Mesothelial cell of epicardium (in vitro differentiated cells): ENCODE measurements around the gene CFP. TPM values are rescaled to one million over a fixed set of nuclear protein-coding genes. Genes with fewer than 3 reads are reported as not detected.

Experiments used
- DNase-seq, 2 experiments: peaks; one replicate each; pipeline ENCODE4 v3.0.0; 2021; ENCODE audit warnings: low spot score in 2 of 2; ENCODE audit not compliant: unreplicated experiment in 2 of 2
- H3K27ac Mint-ChIP-seq: 2 replicates; pipeline ENCODE4 v1.8.0; 2021; ENCODE audit warnings: mixed read lengths
- H3K27me3 Mint-ChIP-seq: 2 replicates; pipeline ENCODE4 v1.8.0; 2021; ENCODE audit warnings: low read depth, mixed read lengths
- H3K36me3 Mint-ChIP-seq: 2 replicates; pipeline ENCODE4 v1.8.0; 2021; ENCODE audit warnings: mixed read lengths
- H3K4me1 Mint-ChIP-seq: 2 replicates; pipeline ENCODE4 v1.8.0; 2021; ENCODE audit warnings: mixed read lengths
- H3K4me3 Mint-ChIP-seq: 2 replicates; pipeline ENCODE4 v1.8.0; 2021; ENCODE audit warnings: mild to moderate bottlenecking, moderate library complexity, mixed read lengths
- H3K9me3 Mint-ChIP-seq: 2 replicates; pipeline ENCODE4 v1.8.0; 2021; ENCODE audit warnings: mixed read lengths
- microRNA-seq: library from miRNA; unstranded; fragments of <30 nt; microRNA quantifications from one replicate; pipeline ENCODE4 v1.2.0, GENCODE V29; 2021; ENCODE audit warnings: inconsistent platforms, mixed read lengths
- total RNA-seq: library from RNA; stranded (reverse); gene quantifications from 3 replicates; pipeline ENCODE4 v1.2.1, GENCODE V29; 2021
- TF ChIP-seq, protein P1 (sequence below): fragments of 200-600 bp; sonication (generic); IDR thresholded peaks from one replicate; pipeline ENCODE4 v1.5.0; 2021; ENCODE audit warnings: antibody characterized with exemption; ENCODE audit not compliant: unreplicated experiment

The CFP gene
- total RNA-seq, 1 donor from 2014 or later: 1.2 TPM

DNA sequence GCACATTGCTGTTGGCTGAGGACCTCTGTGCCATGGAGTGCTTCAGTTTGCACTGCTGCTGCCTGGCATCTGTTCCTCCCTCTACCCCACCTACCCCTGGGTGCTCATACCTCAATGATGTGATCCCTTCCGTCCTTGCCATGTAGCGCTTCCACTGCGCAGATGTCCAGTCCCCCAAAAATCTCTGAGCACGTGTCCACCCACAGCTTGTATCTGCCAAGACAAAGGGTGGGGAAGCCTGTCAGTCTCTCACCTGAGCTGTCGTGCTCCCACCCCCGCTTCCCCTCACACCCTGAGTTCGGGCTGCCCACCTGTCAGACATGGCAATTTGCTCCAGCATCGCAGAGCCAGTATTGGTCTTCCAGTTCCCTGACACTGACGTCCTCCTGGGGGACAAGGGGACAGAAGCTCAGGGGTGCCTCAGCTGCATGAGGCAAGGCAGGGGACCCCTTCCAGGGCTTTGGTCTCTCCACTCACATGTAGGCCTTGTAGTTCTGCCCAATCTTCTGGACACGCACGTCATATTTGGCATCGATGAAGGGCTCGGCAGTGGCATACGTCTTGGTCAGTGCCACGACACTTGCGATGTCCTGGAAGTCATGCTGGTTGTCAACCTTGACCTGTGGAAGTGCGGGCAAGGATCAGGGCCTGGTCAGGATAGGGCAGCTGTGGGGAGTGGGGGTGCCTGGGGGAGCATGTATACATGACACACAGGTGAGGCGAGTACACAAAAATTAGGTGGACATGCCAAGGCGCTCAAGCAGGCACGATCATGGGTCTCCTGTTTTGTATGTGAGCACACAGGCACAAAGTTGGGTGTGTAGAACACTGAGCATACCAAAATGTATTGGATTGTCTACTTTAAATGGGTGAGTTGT is 53.5 kb downstream of the CFP start:
- DNase-seq: no peak
- TF ChIP-seq, protein P1, sequence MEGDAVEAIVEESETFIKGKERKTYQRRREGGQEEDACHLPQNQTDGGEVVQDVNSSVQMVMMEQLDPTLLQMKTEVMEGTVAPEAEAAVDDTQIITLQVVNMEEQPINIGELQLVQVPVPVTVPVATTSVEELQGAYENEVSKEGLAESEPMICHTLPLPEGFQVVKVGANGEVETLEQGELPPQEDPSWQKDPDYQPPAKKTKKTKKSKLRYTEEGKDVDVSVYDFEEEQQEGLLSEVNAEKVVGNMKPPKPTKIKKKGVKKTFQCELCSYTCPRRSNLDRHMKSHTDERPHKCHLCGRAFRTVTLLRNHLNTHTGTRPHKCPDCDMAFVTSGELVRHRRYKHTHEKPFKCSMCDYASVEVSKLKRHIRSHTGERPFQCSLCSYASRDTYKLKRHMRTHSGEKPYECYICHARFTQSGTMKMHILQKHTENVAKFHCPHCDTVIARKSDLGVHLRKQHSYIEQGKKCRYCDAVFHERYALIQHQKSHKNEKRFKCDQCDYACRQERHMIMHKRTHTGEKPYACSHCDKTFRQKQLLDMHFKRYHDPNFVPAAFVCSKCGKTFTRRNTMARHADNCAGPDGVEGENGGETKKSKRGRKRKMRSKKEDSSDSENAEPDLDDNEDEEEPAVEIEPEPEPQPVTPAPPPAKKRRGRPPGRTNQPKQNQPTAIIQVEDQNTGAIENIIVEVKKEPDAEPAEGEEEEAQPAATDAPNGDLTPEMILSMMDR: no peak

DNA sequence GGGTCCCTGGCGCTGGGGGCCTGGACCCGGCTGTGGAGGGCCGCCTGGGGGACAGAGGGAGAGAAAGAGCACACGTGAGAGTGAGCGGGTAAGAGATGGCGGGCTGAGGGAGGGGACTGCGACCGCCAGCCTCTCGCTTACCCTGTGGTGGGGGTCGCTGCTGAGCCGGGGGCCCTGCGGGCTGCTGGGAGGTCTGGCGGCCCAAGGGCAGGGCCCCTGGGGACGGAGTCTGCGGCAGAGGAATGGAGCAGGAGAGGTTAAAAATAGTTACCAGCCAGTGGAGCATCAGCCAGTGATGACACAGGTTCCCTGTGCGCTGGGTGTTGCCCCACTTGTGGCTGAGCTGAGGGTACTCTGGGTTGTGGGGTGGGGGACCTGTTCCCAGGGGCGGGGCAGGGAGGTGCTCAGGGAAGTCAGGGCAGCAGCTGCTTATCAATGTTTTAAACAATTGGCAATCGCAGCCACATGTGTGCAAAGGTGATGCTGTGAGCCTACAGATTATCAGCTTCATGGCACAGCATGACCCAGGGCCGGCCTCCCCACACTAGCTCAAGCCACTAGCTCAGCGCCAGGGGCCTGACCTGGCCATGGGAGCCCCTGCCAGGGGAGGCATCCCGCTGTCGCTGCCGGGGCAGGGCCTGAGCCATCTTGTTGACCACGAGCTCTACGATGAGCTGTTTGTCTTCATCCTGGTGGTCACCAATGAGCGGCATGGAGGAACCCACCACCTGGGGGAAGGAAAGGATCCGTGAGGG is 55.0 kb downstream of the CFP start:
- Mint-ChIP-seq H3K4me1 (peaks cover 21% of the 10 kb centered on the region), H3K27ac (peak overlapping the region; percentile 53), H3K4me3 (peak overlapping the region; percentile 62), H3K36me3 (peaks cover 19% of the 10 kb centered on the region), H3K9me3 (peaks cover 18% of the 10 kb centered on the region), H3K27me3 (no peaks in the 10 kb centered on the region)
- DNase-seq: no peak
- TF ChIP-seq, protein P1: no peak

More for the DNA sequence above, 53.5 kb downstream of the CFP start:
- Mint-ChIP-seq H3K36me3 (peaks cover 11% of the 10 kb centered on the region), H3K27me3 (no peaks in the 10 kb centered on the region), H3K9me3 (peaks cover 12% of the 10 kb centered on the region), H3K4me1 (peaks cover 21% of the 10 kb centered on the region), H3K4me3 (peak overlapping the region; percentile 33), H3K27ac (no peak overlapping the region)

DNA sequence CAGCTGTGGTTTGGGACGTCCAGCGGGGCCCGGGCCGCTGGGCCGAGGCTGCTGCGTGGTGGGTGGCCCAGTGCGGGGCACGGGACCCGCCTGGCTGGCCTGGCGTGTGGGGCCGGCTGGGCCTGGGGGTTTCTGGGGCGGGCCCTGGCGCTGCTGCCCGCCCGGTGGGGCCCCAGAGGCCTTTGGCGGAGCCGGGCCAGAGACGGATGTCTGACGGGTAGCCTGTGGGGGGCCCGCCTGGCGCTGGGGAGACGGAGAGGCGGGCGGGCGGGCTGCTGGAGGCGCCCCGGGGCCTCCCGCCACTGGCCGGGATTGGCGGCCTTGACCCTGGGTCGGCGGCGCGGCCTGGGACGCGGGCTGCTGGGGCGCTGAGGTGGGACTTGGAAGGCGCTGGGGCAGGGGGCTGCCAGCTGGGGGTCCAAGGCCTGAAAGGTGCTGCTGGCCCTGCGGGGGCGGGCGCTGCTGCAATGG is 55.6 kb downstream of the CFP start:
- no peak overlapping the region for H3K27ac Mint-ChIP-seq
- peaks cover 21% of the 10 kb centered on the region for H3K36me3 Mint-ChIP-seq
- TF ChIP-seq, protein P1: no peak
- no peak for DNase-seq
- peak overlapping the region; percentile 77 for H3K4me3 Mint-ChIP-seq
- peaks cover 20% of the 10 kb centered on the region for H3K4me1 Mint-ChIP-seq
- H3K27me3 Mint-ChIP-seq: no peaks in the 10 kb centered on the region
- H3K9me3 Mint-ChIP-seq: peaks cover 18% of the 10 kb centered on the region

DNA sequence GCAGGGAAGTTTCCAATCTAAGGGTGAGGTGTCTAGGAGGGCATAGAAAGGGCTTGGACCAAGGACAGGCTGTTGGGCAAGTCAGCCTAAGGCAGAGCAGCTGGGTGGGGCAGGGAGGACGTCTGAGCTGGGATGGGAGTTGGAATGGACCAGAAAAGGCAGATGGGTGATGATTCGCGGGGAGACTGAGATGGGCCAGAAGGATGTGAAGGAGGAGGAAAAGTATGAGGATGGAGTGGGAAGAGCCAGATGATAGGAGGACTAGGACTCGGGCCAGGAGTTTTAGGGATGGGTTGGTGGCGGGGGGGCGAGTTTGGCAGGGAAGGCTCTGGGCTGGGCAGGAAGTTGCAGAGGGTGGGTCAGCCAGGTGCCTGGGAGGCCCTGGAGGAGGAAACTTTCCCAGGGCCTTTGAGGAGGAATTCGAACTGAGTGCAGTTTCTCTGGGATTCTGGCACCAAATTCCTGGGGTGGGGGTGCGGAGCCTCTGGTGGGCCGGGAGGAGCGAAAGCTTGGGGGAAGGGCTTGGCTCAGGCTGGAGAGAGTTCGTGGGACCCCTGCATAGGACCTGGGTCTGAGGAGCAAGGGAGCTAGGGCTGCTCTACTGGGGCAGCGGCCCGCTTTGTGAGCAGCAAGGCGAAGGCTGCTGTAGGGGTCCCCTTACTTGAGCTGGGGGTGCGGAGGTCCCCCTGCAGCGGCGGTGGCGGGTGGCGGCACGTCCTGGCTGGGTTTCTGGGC is 56.2 kb downstream of the CFP start:
- peak overlapping the region; percentile 77 for H3K4me3 Mint-ChIP-seq
- H3K36me3 Mint-ChIP-seq: peaks cover 23% of the 10 kb centered on the region
- H3K9me3 Mint-ChIP-seq: peaks cover 18% of the 10 kb centered on the region
- TF ChIP-seq, protein P1: no peak
- peaks cover 17% of the 10 kb centered on the region for H3K4me1 Mint-ChIP-seq
- H3K27ac Mint-ChIP-seq: peak overlapping the region; percentile 90
- H3K27me3 Mint-ChIP-seq: no peaks in the 10 kb centered on the region
- peak in 1 of 2 experiments; percentile 64 for DNase-seq

Small RNA genes lying within 50 kb of the gene (microRNA-seq; reads per million reads assigned to microRNA genes)
- gene MIR4769: not detected

Other genes starting within 250 kb of the CFP start
- 6.4 to 7.0 TPM (median 6.6 TPM) in 3 replicates for gene ZNF41, start 146.7 kb downstream of the CFP start, total RNA-seq
- gene ARAF, start 68.7 kb downstream of the CFP start, total RNA-seq: 64.5 to 70.3 TPM (median 68.5 TPM) in 3 replicates
- 117 to 124 TPM (median 120 TPM) in 3 replicates for gene TIMP1, start 47.5 kb downstream of the CFP start, total RNA-seq
- 3.7 to 4.4 TPM (median 4.2 TPM) in 3 replicates for gene SYN1, start 10.1 kb downstream of the CFP start, total RNA-seq
- 34.6 to 35.4 TPM (median 35.0 TPM) in 3 replicates for gene ELK1, start 20.6 kb upstream of the CFP start, total RNA-seq
- gene UXT, start 29.2 kb upstream of the CFP start, total RNA-seq: 70.1 to 71.5 TPM (median 71.4 TPM) in 3 replicates
- 10.7 to 13.5 TPM (median 12.5 TPM) in 3 replicates for gene ZNF81, start 207.0 kb upstream of the CFP start, total RNA-seq